Superior temporal gyrus (tissue), 1 donor: ENCODE measurements around the gene ZNF785.
A peak's percentile ranks its signal among the peaks of the same experiment; 100 is the strongest.
"Not testable (repeated sequence)": the region's sequence is repeated elsewhere in the genome, so short reads cannot be mapped to it uniquely, and the experiment has no call there.

ENCODE experiments used
- DNase-seq: peaks from one replicate; pipeline ENCODE4 v3.0.0-alpha.2; 2016; ENCODE audit errors: extremely low spot score

The ZNF785 gene

GRCh38 chr16:30539986-30540526, 45.4 kb downstream of the ZNF785 start:
- DNase-seq: not testable (repeated sequence)

GRCh38 chr16:30539000-30539964, 46.2 kb downstream of the ZNF785 start:
- no peak for DNase-seq

GRCh38 chr16:30536391-30537024, 49.0 kb downstream of the ZNF785 start:
- not testable (repeated sequence) for DNase-seq

- no peak for DNase-seq
Measured at GRCh38 chr16:30535777-30536190, 49.7 kb downstream of the ZNF785 start.

- peak; percentile 38 for DNase-seq
Measured at GRCh38 chr16:30535106-30535776, 50.3 kb downstream of the ZNF785 start.

GRCh38 chr16:30534368-30535105, 51.0 kb downstream of the ZNF785 start, which contains the start of gene ZNF747:
ZNF747 (minus strand) TSS chr16:30534858; CDS start chr16:30534679, 179 bp downstream.
- peak; percentile 96 for DNase-seq

- DNase-seq: no peak
Measured at GRCh38 chr16:30533748-30534367, 51.6 kb downstream of the ZNF785 start.

GRCh38 chr16:30533146-30533522, 52.4 kb downstream of the ZNF785 start:
- no peak for DNase-seq

- DNase-seq: no peak
Measured at GRCh38 chr16:30532285-30533145, 53.0 kb downstream of the ZNF785 start.
